H1 (cell line): ENCODE results near the gene GNB1L.

Experiments
- POLR2A ChIP-seq, 2 experiments: IDR thresholded peaks; 1 replicate in 1 of 2; 2 replicates in 1 of 2; pipeline ENCODE4 v1.6.1; 2011; ENCODE audit warnings: low read depth in 2 of 2, low read length in 2 of 2, mild to moderate bottlenecking in 2 of 2; ENCODE audit errors: control extremely low read depth in 1 of 2
- TF ChIP-seq, protein P1 (sequence below), 3 experiments: IDR thresholded peaks; 1 replicate in 2 of 3; 2 replicates in 1 of 3; pipeline versions ENCODE4 v1.5.1 to v1.6.1; 2011; ENCODE audit warnings: low read length in 3 of 3, mild to moderate bottlenecking in 3 of 3, inconsistent platforms in 2 of 3, low read depth in 1 of 3, moderate library complexity in 1 of 3; ENCODE audit not compliant: insufficient read depth in 1 of 3; ENCODE audit errors: control extremely low read depth in 1 of 3

DNA sequence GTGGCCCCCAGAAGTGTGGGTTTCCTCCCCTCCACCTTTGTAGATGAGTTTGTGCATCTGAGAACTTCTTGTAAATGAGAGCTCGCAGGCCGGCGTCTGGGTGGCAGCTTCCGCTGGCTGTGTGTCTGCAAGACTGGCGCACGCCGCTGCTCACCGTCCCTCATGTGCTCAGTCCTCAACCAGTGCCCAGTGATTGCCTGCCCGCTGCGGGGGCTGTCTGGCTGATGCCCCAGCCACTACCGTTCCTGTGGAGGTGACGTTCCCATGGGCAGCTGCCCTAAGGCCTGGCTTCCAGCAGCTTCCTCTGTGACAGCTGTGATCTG, 85.3 kb downstream of the GNB1L start:
- TF ChIP-seq, protein P1, sequence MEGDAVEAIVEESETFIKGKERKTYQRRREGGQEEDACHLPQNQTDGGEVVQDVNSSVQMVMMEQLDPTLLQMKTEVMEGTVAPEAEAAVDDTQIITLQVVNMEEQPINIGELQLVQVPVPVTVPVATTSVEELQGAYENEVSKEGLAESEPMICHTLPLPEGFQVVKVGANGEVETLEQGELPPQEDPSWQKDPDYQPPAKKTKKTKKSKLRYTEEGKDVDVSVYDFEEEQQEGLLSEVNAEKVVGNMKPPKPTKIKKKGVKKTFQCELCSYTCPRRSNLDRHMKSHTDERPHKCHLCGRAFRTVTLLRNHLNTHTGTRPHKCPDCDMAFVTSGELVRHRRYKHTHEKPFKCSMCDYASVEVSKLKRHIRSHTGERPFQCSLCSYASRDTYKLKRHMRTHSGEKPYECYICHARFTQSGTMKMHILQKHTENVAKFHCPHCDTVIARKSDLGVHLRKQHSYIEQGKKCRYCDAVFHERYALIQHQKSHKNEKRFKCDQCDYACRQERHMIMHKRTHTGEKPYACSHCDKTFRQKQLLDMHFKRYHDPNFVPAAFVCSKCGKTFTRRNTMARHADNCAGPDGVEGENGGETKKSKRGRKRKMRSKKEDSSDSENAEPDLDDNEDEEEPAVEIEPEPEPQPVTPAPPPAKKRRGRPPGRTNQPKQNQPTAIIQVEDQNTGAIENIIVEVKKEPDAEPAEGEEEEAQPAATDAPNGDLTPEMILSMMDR (IDR thresholded peaks at IDR 0.05; ENCODE audit: control extremely low read depth in 1 of 3, insufficient read depth in 1 of 3, low read depth in 1 of 3, low read length in 3 of 3) = no peak
- TF ChIP-seq POLR2A (IDR thresholded peaks at IDR 0.05; ENCODE audit: control extremely low read depth in 1 of 2, low read depth in 2 of 2, low read length in 2 of 2) = no peak
